Ovary (tissue), 9 donors: ENCODE data around the gene DOHH. TPM values are rescaled to one million over a fixed set of nuclear protein-coding genes. Genes with fewer than 3 reads are reported as not detected.

Experiments used
- DNase-seq, 5 donors: peaks; one replicate each; pipeline ENCODE4 v3.0.0-alpha.2; 2019 to 2020
- H3K27ac ChIP-seq, 2 donors: fragments of 200-600 bp; one replicate each; pipeline versions ENCODE4 v1.5.1 to v1.8.0; 2019 to 2022
- H3K27me3 ChIP-seq: fragments of 200-600 bp; one replicate; pipeline ENCODE4 v1.8.0; 2022
- H3K36me3 ChIP-seq: fragments of 200-600 bp; sonication (generic); one replicate; pipeline ENCODE4 v1.5.1; 2019
- H3K4me1 ChIP-seq: one replicate; pipeline ENCODE4 v1.8.1; 2013; ENCODE audit warnings: mild to moderate bottlenecking, moderate library complexity; ENCODE audit not compliant: insufficient read depth
- H3K4me3 ChIP-seq: fragments of 200-600 bp; sonication (generic); one replicate; pipeline ENCODE4 v1.5.1; 2017
- H3K9me3 ChIP-seq, 2 donors: fragments of 200-600 bp in 1 of 2; sonication (generic) in 1 of 2; one replicate each; pipeline versions ENCODE4 v1.5.1 to v1.8.1; 2013 to 2019; ENCODE audit warnings: mild to moderate bottlenecking in 1 of 2, moderate library complexity in 1 of 2
- CTCF ChIP-seq, 3 donors: fragments of 450-650 bp in 2 of 3; fragments of 200-600 bp in 1 of 3; IDR thresholded peaks; one replicate each; pipeline versions ENCODE4 v1.5.1 to v1.8.0; 2016 to 2022; ENCODE audit warnings: antibody characterized with exemption in 3 of 3, mild to moderate bottlenecking in 1 of 3
- EP300 ChIP-seq: sonication (generic); formaldehyde crosslinking; IDR thresholded peaks from one replicate; pipeline ENCODE4 v1.6.1; 2017; ENCODE audit warnings: antibody characterized with exemption
- POLR2A ChIP-seq: fragments of 450-650 bp; IDR thresholded peaks from one replicate; pipeline ENCODE4 v1.6.1; 2017; ENCODE audit warnings: antibody characterized with exemption, mild to moderate bottlenecking, moderate library complexity
- WGBS, 3 donors: extraction: QIAGEN DNeasy Blood & Tissue Kit in 1 of 3; methylation state at CpG; one replicate each; pipeline versions ENCODE4 v1.1.5 to v1.1.7; 2013 to 2017; 5-methylcytosine and 5-hydroxymethylcytosine counted together
- intact Hi-C, 4 donors: fragments of 100-400 bp; cut with DNase I; formaldehyde crosslinking; loops; one replicate each; pipeline versions ENCODE4 v1.11.0 to v1.15.1; 2022 to 2023
- polyA plus RNA-seq, 2 donors: library from polyadenylated mRNA; stranded (reverse); fragments of 200-250 nt in 1 of 2; fragments of 350-450 nt in 1 of 2; fragmentation: Illumina TruSeq in 1 of 2; extraction: RNeasy Lipid Tissue Mini Kit (QIAGEN cat#74804) in 1 of 2; gene quantifications; one replicate each; pipeline ENCODE4 v1.2.3, GENCODE V29; 2013 to 2014
- total RNA-seq, 7 donors: library from RNA; depleted of rRNA in 2 of 7; stranded (reverse); fragments of >200 nt in 2 of 7; fragmentation: NEBNext Ultra II Directional in 3 of 7; extraction: Animal tissue kit (Norgen Biotek cat#: 25700) in 3 of 7; gene quantifications; one replicate each; pipeline versions ENCODE4 v1.1.0 to v1.2.4, GENCODE V29; 2016 to 2023
- donor health status: DM: no; HTN: no; CAD: no; lungs with moderate emphysema.
- donor health status: DM: no; HTN: no; CAD: no.
- donor health status: Bipolar disorder and iron deficiency.
- donor health status: DM: yes; HTN: yes; CAD: no.
- donor health status: DM: no; HTN: no; CAD: no.
- donor health status: DM: yes; HTN: yes; CAD: no.

The DOHH gene
- total and polyA plus RNA-seq, 9 donors: 7.1 to 14.5 (median 8.5) TPM; not detected in 1

DNA sequence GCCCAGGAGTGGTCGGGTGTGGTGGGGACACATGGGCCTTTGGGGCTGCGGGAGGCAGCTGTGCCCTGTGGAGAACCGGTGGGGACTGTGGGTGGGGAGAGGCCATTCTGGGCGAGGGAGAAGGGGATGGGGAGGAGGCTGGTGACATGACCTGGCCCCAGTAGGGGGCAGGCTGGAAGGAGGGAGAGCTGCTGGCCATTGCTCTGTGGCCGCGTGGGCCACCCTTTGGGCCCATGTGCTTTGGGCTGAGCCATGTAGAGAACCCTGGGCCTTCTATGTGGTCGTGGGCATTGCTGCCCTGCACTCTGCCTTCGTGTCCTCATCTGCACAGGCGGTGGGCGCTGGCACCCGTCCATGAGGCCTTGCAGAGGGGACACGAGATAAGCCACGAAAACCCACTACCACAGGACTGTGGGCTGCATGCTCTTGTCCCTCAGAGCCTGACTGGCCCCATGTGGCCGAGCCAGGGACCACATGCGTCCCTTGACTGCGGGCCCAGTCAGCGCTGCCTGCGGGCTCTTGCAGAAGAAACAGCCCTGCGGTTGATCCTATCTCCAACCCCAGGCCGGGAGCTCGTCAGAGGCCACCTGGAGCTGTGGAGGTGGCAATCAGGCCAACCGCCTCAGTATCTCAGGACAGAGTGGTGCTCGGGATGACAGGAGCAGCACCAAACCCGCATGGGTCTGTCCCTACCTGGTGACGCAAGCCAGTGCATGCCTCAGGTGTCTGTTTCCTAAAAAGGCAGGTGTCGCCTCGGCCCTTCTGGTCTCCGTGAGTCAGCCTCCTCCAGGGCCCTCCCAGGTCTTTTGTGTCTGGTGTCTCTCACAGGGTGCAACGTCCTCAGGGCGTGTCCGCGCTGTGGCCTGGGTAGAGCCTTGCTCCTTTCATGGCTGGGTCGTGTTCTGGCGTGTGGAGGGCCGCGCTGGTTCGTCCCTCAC is 20.0 kb upstream of the DOHH start:
- H3K27me3 ChIP-seq: no peaks in the 10 kb centered on the region
- TF ChIP-seq EP300: no peak
- no peak for TF ChIP-seq CTCF (IDR thresholded peaks at IDR 0.05)
- TF ChIP-seq POLR2A: no peak
- WGBS, 3 donors: 85 to 89% (median 87%) methylated on average over 37 of the region's 37 CpGs
- no peak for DNase-seq
- no peaks in the 10 kb centered on the region for H3K9me3 ChIP-seq
- H3K4me1 ChIP-seq: peaks cover 5% of the 10 kb centered on the region
- no peak overlapping the region for H3K4me3 ChIP-seq
- no peaks in the 10 kb centered on the region for H3K36me3 ChIP-seq
- intact Hi-C loops: no loop called here
- no peak overlapping the region for H3K27ac ChIP-seq

- Histone ChIP-seq H3K4me3 (no peak overlapping the region), H3K9me3 (no peaks in the 10 kb centered on the region), H3K27ac (no peak overlapping the region), H3K4me1 (peaks cover 5% of the 10 kb centered on the region), H3K27me3 (no peaks in the 10 kb centered on the region), H3K36me3 (no peaks in the 10 kb centered on the region)
- DNase-seq: no peak
- 81 to 84% (median 81%) methylated on average over 18 of the region's 18 CpGs for WGBS, 3 donors
- no peak for TF ChIP-seq CTCF (IDR thresholded peaks at IDR 0.05)
- TF ChIP-seq POLR2A: no peak
- TF ChIP-seq EP300: no peak
- intact Hi-C loops: no loop called here
Observed at GRCh38 chr19:3519126-3519525, 18.7 kb upstream of the DOHH start.

- 69 to 78% (median 73%) methylated on average over 2 of the region's 2 CpGs for WGBS, 3 donors
- Histone ChIP-seq H3K4me3 (no peak overlapping the region), H3K4me1 (peaks cover 5% of the 10 kb centered on the region), H3K27ac (no peak overlapping the region), H3K9me3 (no peaks in the 10 kb centered on the region), H3K27me3 (no peaks in the 10 kb centered on the region), H3K36me3 (no peaks in the 10 kb centered on the region)
- no peak for DNase-seq
- no peak for TF ChIP-seq EP300
- no peak for TF ChIP-seq CTCF (IDR thresholded peaks at IDR 0.05)
- intact Hi-C loops: no loop called here
Observed at GRCh38 chr19:3518659-3519058, 18.2 kb upstream of the DOHH start.

GRCh38 chr19:3518255-3518654 is 17.8 kb upstream of the DOHH start:
- no peaks in the 10 kb centered on the region for H3K27me3 ChIP-seq
- no peaks in the 10 kb centered on the region for H3K36me3 ChIP-seq
- DNase-seq: no peak
- H3K27ac ChIP-seq: no peak overlapping the region
- intact Hi-C loops: no loop called here
- no peak overlapping the region for H3K4me3 ChIP-seq
- H3K4me1 ChIP-seq: peaks cover 5% of the 10 kb centered on the region
- no peaks in the 10 kb centered on the region for H3K9me3 ChIP-seq
- 83 to 87% (median 87%) methylated on average over 10 of the region's 10 CpGs for WGBS, 3 donors
- no peak for TF ChIP-seq EP300
- TF ChIP-seq CTCF (IDR thresholded peaks at IDR 0.05): no peak
- no peak for TF ChIP-seq POLR2A
